CD1c-positive myeloid dendritic cell (primary cell): Measurements from ENCODE around the gene CCDC112.
"Not testable (repeated sequence)": the region's sequence is repeated elsewhere in the genome, so short reads cannot be mapped to it uniquely, and the experiment has no call there.

Experiments
- DNase-seq: peaks from one replicate; pipeline ENCODE4 v3.0.0-alpha.2; 2016; ENCODE audit errors: extremely low spot score

Gene CCDC112

DNA sequence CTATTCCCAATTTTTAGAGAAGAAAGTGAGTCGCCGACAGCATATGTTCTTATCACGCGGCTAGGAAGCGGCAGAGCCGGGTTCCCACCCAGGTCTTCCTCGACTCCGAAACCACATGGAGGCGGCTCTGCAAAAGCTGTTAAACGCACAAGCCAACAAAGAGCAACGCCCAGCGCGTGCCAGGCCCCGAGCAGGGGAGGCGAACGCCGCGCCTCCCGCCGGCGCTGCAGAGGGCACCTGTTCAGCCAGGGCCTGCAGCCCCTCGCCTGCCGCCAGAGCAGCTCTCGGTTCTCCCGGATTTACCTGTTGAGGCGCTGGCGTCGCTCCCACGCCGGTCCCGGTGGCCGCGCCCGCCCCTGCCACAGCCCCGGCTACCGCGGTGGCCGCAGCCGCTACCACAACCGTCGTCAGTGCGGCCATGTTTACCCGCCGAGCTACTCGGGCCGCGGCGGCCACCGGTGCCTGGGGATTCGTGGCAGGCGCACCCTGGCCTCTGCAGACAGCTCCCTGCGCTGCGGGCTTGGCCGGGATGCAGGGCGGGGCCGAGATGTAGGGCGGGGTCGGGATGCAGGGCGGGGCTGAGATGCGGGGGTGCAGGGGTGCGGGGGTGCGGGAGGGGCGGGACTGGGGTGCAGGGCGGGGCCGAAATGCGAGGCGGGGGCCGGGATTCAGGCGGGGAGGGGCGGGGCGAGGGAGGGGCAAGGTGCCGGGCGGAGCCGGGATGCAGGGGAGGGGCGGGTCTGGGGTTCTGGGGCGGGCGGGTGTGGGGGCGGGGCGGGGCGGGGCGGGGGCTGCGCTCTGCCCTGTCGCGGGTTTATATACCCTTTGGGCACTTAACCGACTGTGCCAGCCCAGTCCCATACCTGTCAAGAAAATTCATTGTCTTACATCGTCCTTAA, at the start of gene CCDC112:
Gene CCDC112 (minus strand): TSS at position 531 of the 899 bp plus-strand sequence. CDS start 111 bp downstream, at position 420.
- DNase-seq = peak; percentile 82

DNA sequence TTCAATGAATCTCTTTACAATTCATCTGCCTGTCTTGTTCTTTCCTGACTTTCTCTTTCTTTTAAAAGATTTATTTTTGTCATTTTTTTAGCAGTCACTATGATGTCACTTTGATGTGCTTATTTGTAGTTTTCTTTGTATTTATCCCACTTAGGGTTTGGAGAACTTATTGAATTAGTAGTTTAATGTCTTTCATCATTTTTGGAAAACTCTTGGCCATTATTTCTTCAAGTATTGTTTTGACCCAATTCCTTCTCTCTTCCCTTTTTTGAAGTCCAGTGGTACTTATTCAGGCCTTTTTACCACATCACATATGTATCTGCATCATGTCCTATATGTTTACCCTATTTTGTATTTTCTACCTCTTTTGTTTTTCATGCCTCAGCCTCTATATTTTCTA, 48.9 kb upstream of the CCDC112 start:
- DNase-seq = no peak

GRCh38 chr5:115343855-115344254, 47.4 kb upstream of the CCDC112 start:
- DNase-seq = no peak

DNA sequence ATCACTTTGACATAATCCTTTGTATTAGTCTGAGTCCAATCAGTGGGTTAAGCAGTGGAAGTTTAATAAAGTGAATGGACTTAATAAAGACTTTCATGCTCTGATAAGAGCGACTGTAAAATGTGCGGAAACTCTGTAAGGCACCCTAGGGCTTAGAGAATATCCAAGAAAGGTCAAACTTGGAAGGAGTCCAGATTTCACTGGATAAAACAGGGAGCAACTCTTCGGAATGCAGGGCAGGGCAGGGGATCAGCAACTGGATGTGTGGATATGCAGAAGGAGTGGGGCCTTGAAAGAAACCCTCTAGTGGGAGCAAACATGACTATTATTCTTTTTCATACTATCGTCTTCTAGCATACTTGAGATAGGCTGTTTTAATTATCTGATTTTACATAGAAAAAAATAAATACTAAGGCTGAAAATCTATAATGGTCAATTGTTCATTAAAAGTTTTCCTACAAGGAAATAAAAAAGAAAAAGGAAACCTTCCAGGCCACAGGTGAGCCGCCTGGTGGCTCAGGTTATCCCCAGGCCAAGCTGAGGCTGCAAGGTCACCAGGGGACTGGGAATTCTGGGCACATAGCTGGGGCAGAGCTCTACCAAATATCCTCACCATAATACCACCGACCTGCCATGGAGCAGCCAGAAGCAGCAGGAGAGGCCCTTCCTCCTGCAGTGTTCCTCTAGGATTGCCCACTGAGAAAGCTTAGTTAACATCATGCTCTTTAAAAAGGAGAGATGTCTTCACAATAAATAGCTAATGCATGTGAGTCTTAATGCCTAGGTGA, 46.3 kb upstream of the CCDC112 start:
- no peak for DNase-seq

- DNase-seq = no peak
Observed at GRCh38 chr5:115341745-115342144, 45.3 kb upstream of the CCDC112 start.

GRCh38 chr5:115338851-115339250, 42.4 kb upstream of the CCDC112 start:
- no peak for DNase-seq

DNA sequence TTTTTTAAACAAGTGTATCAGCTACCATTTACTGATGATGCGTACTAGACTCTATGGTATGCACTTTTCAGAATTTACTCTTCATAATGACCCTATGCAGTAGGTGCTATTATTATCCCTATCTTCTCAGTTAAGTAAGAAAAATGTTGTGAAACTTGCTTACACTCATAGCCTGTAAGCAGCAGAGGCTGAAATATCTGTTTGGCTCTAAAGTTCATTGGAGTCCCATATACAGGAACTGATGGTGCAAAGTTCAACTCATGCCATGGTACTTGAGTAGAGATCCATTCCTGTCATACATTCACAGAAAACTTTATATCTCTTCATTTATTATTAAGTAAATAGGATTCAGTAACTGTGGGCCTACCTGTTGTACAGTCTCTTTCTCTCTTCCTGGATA, 41.4 kb upstream of the CCDC112 start:
- DNase-seq = no peak

DNA sequence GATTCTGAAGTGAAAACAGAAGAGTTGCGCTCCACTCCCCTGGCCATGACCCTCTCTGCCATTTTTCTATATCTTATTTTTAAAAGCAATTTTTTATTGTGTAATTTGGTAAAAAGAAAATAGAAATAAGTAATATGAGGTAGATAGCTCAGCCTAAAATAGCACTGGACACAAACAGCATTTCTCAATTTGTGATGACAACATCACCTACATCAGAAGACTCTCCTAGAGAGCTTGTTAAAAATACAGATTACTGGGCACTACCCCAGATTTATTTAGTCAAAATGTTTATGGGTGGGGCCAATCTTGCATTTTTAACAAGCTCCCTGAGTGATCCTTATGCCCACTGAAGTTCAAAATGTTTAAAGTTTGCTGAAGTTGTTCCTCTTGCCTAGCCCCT, 40.5 kb upstream of the CCDC112 start:
- DNase-seq = no peak

DNA sequence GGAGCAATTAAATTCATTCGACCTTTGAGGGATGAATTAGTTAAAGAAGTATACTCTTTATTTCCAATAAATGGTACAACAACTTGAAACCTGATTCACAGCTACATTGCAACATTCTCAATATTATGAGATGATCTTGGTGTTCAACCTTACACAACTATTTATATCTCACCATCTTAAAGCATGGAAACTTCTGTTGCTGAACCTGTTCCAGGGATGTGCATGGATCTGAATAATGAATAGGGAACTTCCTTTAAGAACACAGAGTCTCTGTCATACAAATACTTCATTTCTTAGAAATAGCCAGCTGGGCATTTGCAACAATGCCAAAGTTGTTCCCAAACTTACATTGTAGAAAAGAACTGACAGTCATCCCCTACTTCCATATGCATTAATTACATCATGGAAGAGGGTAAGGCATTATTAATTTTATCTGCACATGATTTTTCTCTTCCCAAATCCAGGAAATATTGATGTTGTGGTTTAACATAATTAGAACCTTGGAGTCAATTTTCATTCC, 39.8 kb upstream of the CCDC112 start:
- DNase-seq = no peak

DNA sequence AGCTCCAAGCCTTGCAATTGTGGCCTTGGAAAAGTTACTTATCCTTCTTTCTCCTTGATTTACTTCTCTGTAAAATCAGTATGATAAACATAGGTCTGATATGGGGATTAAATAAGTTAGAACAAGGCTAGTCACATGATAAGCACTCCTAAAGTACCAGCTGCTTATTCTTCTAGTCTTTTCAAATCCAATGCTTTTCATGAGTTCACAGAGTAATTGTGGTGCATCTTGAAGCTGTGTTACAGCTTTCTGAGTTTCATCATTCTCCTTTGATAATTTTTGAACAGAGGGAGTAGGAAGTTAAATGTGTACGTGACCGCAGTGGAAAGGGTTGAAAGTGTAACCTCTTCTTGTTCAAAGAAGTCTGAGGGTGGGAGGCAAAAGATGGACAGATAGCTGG, 38.8 kb upstream of the CCDC112 start:
- DNase-seq = no peak

- no peak for DNase-seq
Observed at GRCh38 chr5:115333164-115333563, 36.7 kb upstream of the CCDC112 start.

DNA sequence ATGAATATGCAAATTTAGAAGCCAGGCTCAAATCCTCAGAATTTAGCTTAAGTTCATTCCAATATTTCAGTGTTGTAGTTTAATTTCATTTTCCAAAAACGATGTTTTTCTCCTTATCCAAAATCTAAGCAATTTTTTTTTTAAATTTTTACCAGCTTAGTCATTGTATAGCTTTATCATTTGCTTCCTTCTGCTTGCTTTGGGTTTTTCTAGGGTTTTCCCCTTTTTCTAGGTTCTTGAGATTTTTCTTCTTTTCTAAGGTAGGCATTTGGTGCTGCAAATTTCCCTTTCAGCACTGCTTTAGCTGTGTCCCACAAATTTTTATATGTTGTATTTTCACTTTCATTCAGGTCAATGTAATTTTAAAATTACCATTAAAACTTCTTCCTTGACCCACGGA, 34.4 kb upstream of the CCDC112 start:
- DNase-seq = no peak

GRCh38 chr5:115329475-115329874, 33.0 kb upstream of the CCDC112 start:
- no peak for DNase-seq

GRCh38 chr5:115328617-115329274, 32.3 kb upstream of the CCDC112 start:
- DNase-seq = not testable (repeated sequence)

GRCh38 chr5:115325296-115325959, 29.0 kb upstream of the CCDC112 start:
- no peak for DNase-seq

DNA sequence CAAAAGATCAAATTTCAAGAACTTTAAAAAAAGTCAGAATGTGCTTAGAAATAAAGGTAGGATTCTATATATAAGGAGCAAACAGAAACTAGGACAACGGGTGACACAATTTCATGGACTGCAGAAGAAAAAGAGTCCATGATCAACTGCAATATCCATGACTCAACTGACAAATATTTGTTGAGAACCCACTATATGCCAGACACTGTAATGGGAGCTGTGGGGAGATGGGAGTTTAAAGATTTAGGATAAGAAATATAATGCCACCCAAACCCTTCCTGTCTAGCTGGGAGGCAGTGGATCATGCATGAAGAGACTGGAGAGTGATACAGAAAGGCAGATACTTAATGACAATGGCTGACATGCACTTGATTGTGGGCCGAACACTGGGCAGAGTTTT, 27.6 kb upstream of the CCDC112 start:
- DNase-seq = no peak

- DNase-seq = no peak
Observed at GRCh38 chr5:115322729-115323128, 26.3 kb upstream of the CCDC112 start.

DNA sequence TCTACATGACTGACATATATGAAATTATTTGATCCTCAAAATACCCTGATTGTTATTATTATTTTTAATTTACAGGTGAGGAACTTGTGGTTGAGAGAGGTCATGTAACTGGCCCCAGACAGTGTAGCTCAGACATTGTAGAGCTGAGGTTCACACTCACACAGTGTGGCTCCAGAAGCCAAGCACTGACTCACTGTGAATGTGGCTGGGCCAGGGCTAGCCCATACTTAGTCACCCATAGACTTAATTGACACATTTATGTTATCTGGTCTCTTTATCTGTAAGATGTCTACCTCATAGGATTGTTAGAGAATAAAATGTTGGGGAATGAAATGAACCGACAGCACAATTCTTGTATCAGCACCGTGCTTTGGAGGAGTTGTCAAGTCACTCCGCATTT, 24.9 kb upstream of the CCDC112 start:
- DNase-seq = no peak

DNA sequence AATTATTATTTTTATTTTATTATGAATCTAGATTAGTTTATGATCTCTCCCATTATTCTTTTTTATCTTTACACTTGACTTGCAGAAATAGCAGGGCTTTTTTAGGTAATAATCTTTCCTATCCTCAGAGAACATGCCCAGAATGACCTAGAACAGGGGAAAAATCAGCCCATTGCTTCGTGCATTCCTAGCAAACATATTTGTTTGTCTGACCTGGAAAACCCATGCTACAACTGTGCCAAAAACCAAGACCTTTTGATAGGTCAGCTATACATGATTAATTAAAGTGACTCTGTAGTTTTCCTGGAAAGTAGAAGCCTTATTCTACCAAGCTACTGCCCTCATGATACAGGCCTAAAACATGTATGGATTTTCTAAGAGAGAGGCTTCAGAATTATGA, 24.1 kb upstream of the CCDC112 start:
- DNase-seq = no peak

GRCh38 chr5:115320006-115320405, 23.6 kb upstream of the CCDC112 start:
- no peak for DNase-seq

DNA sequence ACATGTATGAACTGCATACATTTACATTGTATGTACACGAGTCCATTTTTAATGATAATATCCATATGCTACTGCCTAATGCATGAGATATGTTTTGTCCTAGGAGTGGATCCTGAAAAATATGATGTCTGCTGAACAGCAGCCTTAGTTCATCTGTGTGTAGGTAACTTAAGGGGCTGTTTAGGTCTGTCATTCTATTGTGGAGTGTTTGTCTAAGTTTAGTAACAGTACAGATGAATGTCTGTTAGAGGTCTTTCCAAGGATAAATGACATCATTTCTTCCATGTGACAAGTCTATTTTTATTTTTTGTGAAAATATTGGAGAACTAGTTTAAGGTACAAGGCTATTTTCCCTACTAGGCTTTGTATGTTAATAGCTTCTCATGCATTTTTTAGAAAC, 22.6 kb upstream of the CCDC112 start:
- DNase-seq = no peak

DNA sequence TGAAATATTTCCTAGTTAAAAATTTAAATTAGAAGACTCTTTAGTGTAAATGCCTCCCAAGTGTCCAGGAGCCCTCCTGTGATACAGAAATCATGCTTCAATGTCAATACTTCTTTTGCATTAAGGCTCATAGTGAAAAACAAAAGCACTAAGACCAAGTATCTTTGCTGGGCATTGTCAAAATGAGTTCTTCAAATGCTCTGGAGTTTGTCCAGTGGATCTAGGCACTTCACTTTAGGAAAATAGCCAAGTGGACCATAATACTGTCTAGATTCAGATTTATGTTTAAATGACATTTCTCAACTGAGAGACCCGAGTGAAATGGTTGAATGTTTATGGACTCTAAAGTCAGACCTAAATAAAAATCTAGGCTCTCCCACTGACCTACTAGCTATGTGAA, 21.3 kb upstream of the CCDC112 start:
- DNase-seq = no peak
